Glutamatergic neuron (in vitro differentiated cells): ENCODE measurements around the gene FAAP20. TPM values are rescaled to one million over a fixed set of nuclear protein-coding genes. Genes with fewer than 3 reads are reported as not detected.

Source experiments
- DNase-seq: peaks from one replicate; pipeline ENCODE4 v3.0.0; 2022
- H3K27ac Mint-ChIP-seq: one replicate; pipeline ENCODE4 v1.8.0; 2020; ENCODE audit warnings: mild to moderate bottlenecking, mixed read lengths, inconsistent platforms; ENCODE audit not compliant: unreplicated experiment
- H3K27me3 Mint-ChIP-seq: one replicate; pipeline ENCODE4 v1.8.0; 2020; ENCODE audit warnings: mild to moderate bottlenecking, moderate library complexity, mixed read lengths, inconsistent platforms; ENCODE audit not compliant: unreplicated experiment
- H3K36me3 Mint-ChIP-seq: one replicate; pipeline ENCODE4 v1.8.0; 2020; ENCODE audit warnings: mild to moderate bottlenecking, mixed read lengths, inconsistent platforms; ENCODE audit not compliant: unreplicated experiment
- H3K4me1 Mint-ChIP-seq: one replicate; pipeline ENCODE4 v1.8.0; 2020; ENCODE audit warnings: mild to moderate bottlenecking, low read depth, mixed read lengths, inconsistent platforms; ENCODE audit not compliant: unreplicated experiment
- H3K4me3 Mint-ChIP-seq: one replicate; pipeline ENCODE4 v1.8.0; 2020; ENCODE audit warnings: mild to moderate bottlenecking, mixed read lengths, inconsistent platforms; ENCODE audit not compliant: unreplicated experiment
- H3K9me3 Mint-ChIP-seq: one replicate; pipeline ENCODE4 v1.8.0; 2020; ENCODE audit warnings: mild to moderate bottlenecking, moderate library complexity, mixed read lengths, inconsistent platforms; ENCODE audit not compliant: unreplicated experiment
- CTCF ChIP-seq: fragments of 200-600 bp; sonication (generic); IDR thresholded peaks from one replicate; pipeline ENCODE4 v1.5.0; 2021; ENCODE audit not compliant: partially characterized antibody, unreplicated experiment
- total RNA-seq: library from RNA; stranded (reverse); fragmentation: NEBNext Ultra II Directional; extraction: Animal tissue kit (Norgen Biotek cat#: 25700); gene quantifications from one replicate; pipeline ENCODE4 v1.2.1, GENCODE V29; 2021; ENCODE audit not compliant: unreplicated experiment

FAAP20 gene
- total RNA-seq, 1 donor from 2014 or later = 111 TPM

DNA sequence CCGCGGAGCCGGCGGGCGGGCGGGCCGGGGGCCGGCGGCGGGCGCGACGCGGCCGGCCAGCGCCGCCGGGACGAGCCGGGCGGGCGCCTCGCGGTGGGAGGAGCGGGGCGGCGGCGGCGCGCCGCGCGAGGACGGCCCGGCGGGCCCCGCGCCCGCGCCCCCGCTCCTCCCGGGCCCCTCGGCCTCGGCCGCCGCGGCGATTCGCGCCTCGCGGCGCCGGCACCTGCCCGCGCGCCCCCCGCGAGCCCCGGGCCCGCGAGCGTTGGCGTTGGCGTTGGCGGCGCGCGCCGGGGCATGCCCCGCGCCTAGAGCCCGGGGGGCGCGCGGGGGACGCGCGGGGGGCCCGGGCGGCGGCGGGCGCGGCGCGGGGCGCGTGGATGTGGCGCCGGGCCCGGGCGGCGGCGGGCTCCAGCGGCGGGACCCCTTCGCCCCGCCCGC is 33.6 kb upstream of the FAAP20 start, which contains the start of gene SKI:
SKI (plus strand) TSS at position 163 of the 438 bp plus-strand sequence. CDS start 448 bp downstream, outside the sequence.
- Mint-ChIP-seq H3K36me3 (no peaks in the 10 kb centered on the region), H3K9me3 (peaks cover 33% of the 10 kb centered on the region), H3K27me3 (peaks cover 28% of the 10 kb centered on the region), H3K4me3 (peak within 1 kb of the TSS; percentile 99), H3K27ac (peak within 1 kb of the TSS; percentile 91), H3K4me1 (peaks cover 10% of the 10 kb centered on the region)
- TF ChIP-seq CTCF = no peak
- DNase-seq = no peak

- DNase-seq = peak; percentile 96
- Mint-ChIP-seq H3K4me3 (no peak overlapping the region), H3K36me3 (no peaks in the 10 kb centered on the region), H3K4me1 (peaks cover 8% of the 10 kb centered on the region), H3K27ac (no peak overlapping the region), H3K27me3 (peaks cover 25% of the 10 kb centered on the region), H3K9me3 (peaks cover 29% of the 10 kb centered on the region)
- no peak for TF ChIP-seq CTCF
These were observed 33.0 kb upstream of the FAAP20 start for GRCh38 chr1:2227346-2228156.

- H3K4me1 Mint-ChIP-seq = peaks cover 3% of the 10 kb centered on the region
- H3K27ac Mint-ChIP-seq = peak overlapping the region; percentile 86
- TF ChIP-seq CTCF = no peak
- H3K4me3 Mint-ChIP-seq = peak overlapping the region; percentile 82
- no peaks in the 10 kb centered on the region for H3K36me3 Mint-ChIP-seq
- no peak for DNase-seq
- peaks cover 22% of the 10 kb centered on the region for H3K9me3 Mint-ChIP-seq
- peaks cover 19% of the 10 kb centered on the region for H3K27me3 Mint-ChIP-seq
These were observed 32.2 kb upstream of the FAAP20 start for GRCh38 chr1:2226525-2227345.

DNA sequence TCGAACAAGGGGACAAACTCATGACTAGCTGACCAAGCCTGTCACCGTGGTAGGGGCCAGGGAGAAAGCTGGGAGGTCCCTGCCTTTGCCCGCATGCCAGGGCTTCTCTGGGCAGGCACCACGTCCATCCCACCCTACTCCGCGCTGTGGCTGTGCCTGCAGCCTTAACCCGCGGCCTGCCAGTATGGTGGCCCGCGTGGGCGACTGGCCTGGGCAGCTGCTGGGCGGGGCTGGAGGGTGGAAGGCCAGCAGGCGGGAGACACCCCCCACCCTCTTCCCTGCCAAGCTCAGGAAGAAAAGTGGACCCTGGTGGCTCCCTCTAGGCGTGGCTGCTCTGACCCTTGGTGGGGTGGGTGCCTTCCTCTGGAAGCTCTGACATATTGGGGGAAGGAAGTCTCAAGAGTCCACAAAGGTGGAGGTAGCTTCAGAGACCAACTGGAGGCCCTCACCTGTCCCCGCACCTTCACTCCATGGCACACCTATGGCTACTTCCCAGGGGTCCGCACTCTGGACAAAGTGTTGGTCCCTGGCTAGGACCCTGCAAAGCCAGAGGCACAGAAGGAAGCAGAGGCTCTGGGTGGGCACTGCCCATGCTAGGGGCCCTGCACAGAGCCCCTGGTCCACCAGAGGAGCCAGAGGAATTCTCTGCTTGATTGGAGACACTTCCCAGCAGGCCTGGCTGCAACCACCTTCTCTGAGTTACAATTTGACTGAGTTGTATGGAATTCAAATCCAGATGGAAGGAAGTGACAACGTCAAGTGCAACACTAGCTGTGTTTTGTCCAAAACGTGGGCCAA is 30.3 kb upstream of the FAAP20 start:
- no peak for TF ChIP-seq CTCF
- DNase-seq = no peak
- no peaks in the 10 kb centered on the region for H3K36me3 Mint-ChIP-seq
- peaks cover 13% of the 10 kb centered on the region for H3K9me3 Mint-ChIP-seq
- H3K4me3 Mint-ChIP-seq = no peak overlapping the region
- no peak overlapping the region for H3K27ac Mint-ChIP-seq
- peaks cover 4% of the 10 kb centered on the region for H3K4me1 Mint-ChIP-seq
- peaks cover 8% of the 10 kb centered on the region for H3K27me3 Mint-ChIP-seq
